Mesenchymal stem cell (in vitro differentiated cells and primary cell): ENCODE data around the gene CDC37L1. TPM values are rescaled to one million over a fixed set of nuclear protein-coding genes. Genes with fewer than 3 reads are reported as not detected.

Source experiments
- DNase-seq: peaks from one replicate; pipeline ENCODE4 v3.0.0-alpha.2; 2013
- H2AFZ ChIP-seq: one replicate; pipeline ENCODE4 v1.6.1; 2013; ENCODE audit warnings: low read depth, mild to moderate bottlenecking, control low read depth, inconsistent platforms, low read length, moderate library complexity
- H2AK5ac ChIP-seq: 2 replicates; pipeline ENCODE4 v1.6.1; 2013; ENCODE audit warnings: low read length, moderate library complexity, mild to moderate bottlenecking, inconsistent platforms; ENCODE audit not compliant: severe bottlenecking
- H2BK120ac ChIP-seq: one replicate; pipeline ENCODE4 v1.6.1; 2013; ENCODE audit warnings: low read depth, mild to moderate bottlenecking, inconsistent platforms, low read length, moderate library complexity
- H2BK12ac ChIP-seq, 2 experiments: one replicate each; pipeline ENCODE4 v1.6.1; 2013; ENCODE audit warnings: inconsistent platforms in 2 of 2, low read length in 2 of 2, mild to moderate bottlenecking in 2 of 2, moderate library complexity in 2 of 2, control low read depth in 1 of 2
- H2BK15ac ChIP-seq: one replicate; pipeline ENCODE4 v1.6.1; 2013; ENCODE audit warnings: mild to moderate bottlenecking, low read depth, inconsistent platforms; ENCODE audit not compliant: poor library complexity, severe bottlenecking
- H2BK5ac ChIP-seq: 2 replicates; pipeline ENCODE4 v1.6.1; 2013; ENCODE audit warnings: low read depth, mild to moderate bottlenecking, low read length, control low read depth, inconsistent platforms; ENCODE audit not compliant: poor library complexity, severe bottlenecking
- H3K14ac ChIP-seq, 2 experiments: one replicate each; pipeline ENCODE4 v1.6.1; 2013; ENCODE audit warnings: inconsistent platforms in 2 of 2, low read length in 2 of 2, control low read depth in 1 of 2, mild to moderate bottlenecking in 1 of 2, moderate library complexity in 1 of 2
- H3K18ac ChIP-seq, 2 experiments: one replicate each; pipeline ENCODE4 v1.6.1; 2013; ENCODE audit warnings: inconsistent platforms in 2 of 2, low read length in 2 of 2, control low read depth in 1 of 2, low read depth in 1 of 2, mild to moderate bottlenecking in 1 of 2
- H3K23ac ChIP-seq, 2 experiments: one replicate each; pipeline ENCODE4 v1.6.1; 2013; ENCODE audit warnings: inconsistent platforms in 2 of 2, low read length in 2 of 2, mild to moderate bottlenecking in 2 of 2, moderate library complexity in 2 of 2, control low read depth in 1 of 2
- H3K27ac ChIP-seq: 2 replicates; pipeline ENCODE4 v1.5.1; 2013; ENCODE audit warnings: mild to moderate bottlenecking, moderate library complexity, low read length, control low read depth, inconsistent platforms; ENCODE audit not compliant: poor library complexity, severe bottlenecking
- H3K27me3 ChIP-seq, 2 experiments: 2 replicates each; pipeline versions ENCODE4 v1.6.1 to v1.7.0; 2013; ENCODE audit warnings: low read length in 2 of 2, mild to moderate bottlenecking in 2 of 2, moderate library complexity in 2 of 2, control low read depth in 1 of 2, inconsistent platforms in 1 of 2; ENCODE audit not compliant: control insufficient read depth in 1 of 2, insufficient read depth in 1 of 2
- H3K36me3 ChIP-seq, 2 experiments: 2 replicates each; pipeline versions ENCODE4 v1.6.1 to v1.7.0; 2013; ENCODE audit warnings: low read length in 2 of 2, control low read depth in 1 of 2, inconsistent platforms in 1 of 2, low read depth in 1 of 2, mild to moderate bottlenecking in 1 of 2; ENCODE audit not compliant: insufficient read depth in 2 of 2, control insufficient read depth in 1 of 2
- H3K4ac ChIP-seq, 2 experiments: one replicate each; pipeline ENCODE4 v1.6.1; 2013; ENCODE audit warnings: inconsistent platforms in 2 of 2, low read length in 2 of 2, mild to moderate bottlenecking in 2 of 2, moderate library complexity in 2 of 2, control low read depth in 1 of 2, low read depth in 1 of 2
- H3K4me1 ChIP-seq: 2 replicates; pipeline ENCODE4 v1.6.1; 2013; ENCODE audit warnings: low read depth, low read length, control low read depth; ENCODE audit not compliant: control insufficient read depth, insufficient read depth
- H3K4me2 ChIP-seq: 2 replicates; pipeline ENCODE4 v1.6.1; 2013; ENCODE audit warnings: low read length, mild to moderate bottlenecking, inconsistent platforms; ENCODE audit not compliant: poor library complexity, severe bottlenecking
- H3K4me3 ChIP-seq, 2 experiments: 2 replicates each; pipeline versions ENCODE4 v1.5.1 to v1.7.0; 2013; ENCODE audit warnings: low read length in 2 of 2, mild to moderate bottlenecking in 2 of 2, control low read depth in 1 of 2, low read depth in 1 of 2; ENCODE audit not compliant: insufficient read depth in 1 of 2
- H3K79me1 ChIP-seq: replicated peaks from 2 replicates; pipeline ENCODE4 v1.6.1; 2013; ENCODE audit warnings: mild to moderate bottlenecking, control low read depth, low read length, inconsistent platforms; ENCODE audit not compliant: poor library complexity, severe bottlenecking
- H3K9ac ChIP-seq: 2 replicates; pipeline ENCODE4 v1.7.0; 2013; ENCODE audit warnings: mild to moderate bottlenecking, low read length, moderate library complexity
- H3K9me3 ChIP-seq: 2 replicates; pipeline ENCODE4 v1.7.0; 2013; ENCODE audit warnings: mild to moderate bottlenecking, low read length; ENCODE audit not compliant: control insufficient read depth
- H4K8ac ChIP-seq: one replicate; pipeline ENCODE4 v1.6.1; 2013; ENCODE audit warnings: inconsistent platforms, mild to moderate bottlenecking, low read length, moderate library complexity
- H4K91ac ChIP-seq: one replicate; pipeline ENCODE4 v1.6.1; 2013; ENCODE audit warnings: mild to moderate bottlenecking, low read length, inconsistent platforms
- WGBS: methylation state at CpG from one replicate; pipeline ENCODE4 v1.1.7; 2013; ENCODE audit warnings: mixed read lengths; 5-methylcytosine and 5-hydroxymethylcytosine counted together
- polyA plus RNA-seq, 2 experiments: library from polyadenylated mRNA; stranded (reverse); fragments of 200-250 nt; gene quantifications; one replicate each; pipeline ENCODE4 v1.2.3, GENCODE V29; 2013

CDC37L1 gene
- polyA plus RNA-seq (2013, experiment 1 of 2) = 9.8 TPM
- polyA plus RNA-seq (2013, experiment 2 of 2) = 10.0 TPM

- Histone ChIP-seq H3K79me1 (no peaks in the 10 kb centered on the region), H2BK120ac (no peak within 1 kb of the TSS), H3K4me3 (peak within 1 kb of the TSS; percentile 75 to 90), H3K14ac (peak within 1 kb of the TSS in 1 of 2 experiments; percentile 89), H3K18ac (peak within 1 kb of the TSS; percentile 78 to 88), H3K4ac (peak within 1 kb of the TSS in 1 of 2 experiments; percentile 65), H2BK5ac (peak within 1 kb of the TSS; percentile 74), H4K8ac (peak within 1 kb of the TSS; percentile 16), H4K91ac (no peak within 1 kb of the TSS), H3K27me3 (no peaks in the 10 kb centered on the region), H2AK5ac (peak within 1 kb of the TSS; percentile 63), H3K9me3 (no peaks in the 10 kb centered on the region), H3K4me1 (peaks cover 3% of the 10 kb centered on the region), H2BK12ac (no peak within 1 kb of the TSS), H2AFZ (peak within 1 kb of the TSS; percentile 89), H3K36me3 (peaks cover 0 to 8% of the 10 kb centered on the region in 2 experiments), H3K9ac (peak within 1 kb of the TSS; percentile 97), H3K23ac (peak within 1 kb of the TSS in 1 of 2 experiments; percentile 46), H3K4me2 (peak within 1 kb of the TSS; percentile 78), H3K27ac (peak within 1 kb of the TSS; percentile 89), H2BK15ac (peak within 1 kb of the TSS; percentile 38)
- peak; percentile 97 for DNase-seq
- under 1% methylated on average over 64 of the region's 66 CpGs for WGBS
Observed at GRCh38 chr9:4679268-4680172, at the start of gene CDC37L1. CDC37L1 (plus strand) TSS chr9:4679569; CDS start chr9:4679768, 199 bp downstream.

GRCh38 chr9:4630836-4631235 lies 48.5 kb upstream of the CDC37L1 start:
- WGBS = 22% methylated on average over 1 of the region's 2 CpGs
- H3K4me3 ChIP-seq = no peak overlapping the region
- H2BK120ac ChIP-seq = no peak overlapping the region
- H2BK12ac ChIP-seq = no peak overlapping the region
- no peaks in the 10 kb centered on the region for H3K79me1 ChIP-seq
- H3K4me2 ChIP-seq = no peak overlapping the region
- DNase-seq = no peak
- no peaks in the 10 kb centered on the region for H3K27me3 ChIP-seq
- no peak overlapping the region for H3K9ac ChIP-seq
- H2BK15ac ChIP-seq = no peak overlapping the region
- no peak overlapping the region for H2BK5ac ChIP-seq
- no peak overlapping the region for H3K27ac ChIP-seq
- no peak overlapping the region for H2AFZ ChIP-seq
- H4K91ac ChIP-seq = no peak overlapping the region
- H3K9me3 ChIP-seq = no peaks in the 10 kb centered on the region
- H3K23ac ChIP-seq = no peak overlapping the region
- no peak overlapping the region for H2AK5ac ChIP-seq
- peaks cover 2% of the 10 kb centered on the region for H3K4me1 ChIP-seq
- H3K14ac ChIP-seq = no peak overlapping the region
- no peak overlapping the region for H3K4ac ChIP-seq
- no peak overlapping the region for H3K18ac ChIP-seq
- H4K8ac ChIP-seq = no peak overlapping the region
- no peaks in the 10 kb centered on the region for H3K36me3 ChIP-seq

DNA sequence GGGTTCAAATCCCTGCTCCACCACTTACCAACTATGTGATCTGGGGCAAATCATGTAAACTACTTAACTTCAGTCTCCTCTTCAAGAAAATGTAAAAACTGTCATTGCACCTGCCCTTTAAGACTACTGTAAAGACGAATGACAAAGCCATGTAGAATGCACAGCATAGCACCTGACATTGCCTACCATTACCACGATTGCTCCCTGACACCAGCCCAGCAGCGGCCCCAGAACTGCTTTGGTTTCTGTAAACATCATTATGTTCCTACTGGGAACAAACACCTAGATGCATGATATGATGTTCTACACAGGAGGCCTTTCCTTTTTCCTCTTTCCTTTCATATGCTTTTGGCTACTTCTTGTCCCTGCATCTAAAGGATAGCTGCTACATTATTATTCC lies 40.4 kb upstream of the CDC37L1 start:
- Histone ChIP-seq H2BK12ac (no peak overlapping the region), H2AFZ (no peak overlapping the region), H4K91ac (no peak overlapping the region), H3K4me1 (peaks cover 2% of the 10 kb centered on the region), H3K9ac (no peak overlapping the region), H4K8ac (no peak overlapping the region), H3K4ac (no peak overlapping the region), H3K27me3 (no peaks in the 10 kb centered on the region), H3K79me1 (no peaks in the 10 kb centered on the region), H3K4me2 (no peak overlapping the region), H3K4me3 (no peak overlapping the region), H3K9me3 (no peaks in the 10 kb centered on the region), H3K36me3 (no peaks in the 10 kb centered on the region), H3K27ac (no peak overlapping the region), H3K23ac (no peak overlapping the region), H3K18ac (no peak overlapping the region), H2BK5ac (no peak overlapping the region), H2BK120ac (no peak overlapping the region), H3K14ac (no peak overlapping the region), H2BK15ac (no peak overlapping the region), H2AK5ac (no peak overlapping the region)
- 87% methylated on average over 3 of the region's 3 CpGs for WGBS
- no peak for DNase-seq

GRCh38 chr9:4639420-4639819 lies 39.9 kb upstream of the CDC37L1 start:
- Histone ChIP-seq H3K14ac (no peak overlapping the region), H3K36me3 (no peaks in the 10 kb centered on the region), H3K9me3 (no peaks in the 10 kb centered on the region), H3K18ac (no peak overlapping the region), H2AFZ (no peak overlapping the region), H3K4ac (no peak overlapping the region), H2BK15ac (no peak overlapping the region), H4K91ac (no peak overlapping the region), H4K8ac (no peak overlapping the region), H3K79me1 (no peaks in the 10 kb centered on the region), H3K27ac (no peak overlapping the region), H3K4me1 (peaks cover 2% of the 10 kb centered on the region), H3K4me2 (no peak overlapping the region), H3K9ac (no peak overlapping the region), H2AK5ac (no peak overlapping the region), H2BK5ac (no peak overlapping the region), H2BK12ac (no peak overlapping the region), H3K4me3 (no peak overlapping the region), H3K27me3 (no peaks in the 10 kb centered on the region), H3K23ac (no peak overlapping the region), H2BK120ac (no peak overlapping the region)
- WGBS = 63% methylated on average over 2 of the region's 2 CpGs
- DNase-seq = no peak
